OCI-LY1 (cell line): Measurements from ENCODE around the gene GATAD2A.

Experiments
- H2AFZ ChIP-seq: fragments of 200-600 bp; sonication (generic), shearing (Covaris generic); 2 replicates; pipeline ENCODE4 v1.6.0; 2014; ENCODE audit warnings: antibody characterized with exemption, mild to moderate bottlenecking, low read length
- H3F3A ChIP-seq: fragments of 200-600 bp; sonication (generic), shearing (Covaris generic); 2 replicates; pipeline ENCODE4 v1.6.0; 2014; ENCODE audit warnings: mild to moderate bottlenecking, antibody characterized with exemption, low read length, moderate library complexity; ENCODE audit not compliant: insufficient read depth
- H3K27ac ChIP-seq: fragments of 200-600 bp; sonication (generic); 2 replicates; pipeline ENCODE4 v1.5.1; 2014; ENCODE audit warnings: low read length, mixed run types, mild to moderate bottlenecking, low read depth; ENCODE audit not compliant: poor library complexity, severe bottlenecking
- H3K27me3 ChIP-seq: fragments of 200-600 bp; sonication (generic); 2 replicates; pipeline ENCODE4 v1.6.0; 2014; ENCODE audit warnings: antibody characterized with exemption, mild to moderate bottlenecking, low read length, moderate library complexity; ENCODE audit not compliant: insufficient read depth
- H3K36me3 ChIP-seq: fragments of 200-600 bp; sonication (generic); 2 replicates; pipeline ENCODE4 v1.6.1; 2014; ENCODE audit warnings: mild to moderate bottlenecking, antibody characterized with exemption, low read length, moderate library complexity, mixed read lengths; ENCODE audit not compliant: insufficient read depth
- H3K4me1 ChIP-seq: fragments of 200-600 bp; sonication (generic); 2 replicates; pipeline ENCODE4 v1.5.1; 2014; ENCODE audit warnings: mild to moderate bottlenecking, low read length, moderate library complexity; ENCODE audit not compliant: insufficient read depth, severe bottlenecking
- H3K4me2 ChIP-seq: fragments of 200-600 bp; sonication (generic), shearing (Covaris generic); 2 replicates; pipeline ENCODE4 v1.6.1; 2014; ENCODE audit warnings: low read length
- H3K4me3 ChIP-seq: fragments of 200-600 bp; sonication (generic); 2 replicates; pipeline ENCODE4 v1.5.1; 2014; ENCODE audit warnings: low read length, low read depth, mild to moderate bottlenecking, mixed read lengths; ENCODE audit not compliant: poor library complexity, severe bottlenecking
- H3K79me2 ChIP-seq: fragments of 200-600 bp; shearing (Covaris generic); 2 replicates; pipeline ENCODE4 v1.6.1; 2016; ENCODE audit warnings: mixed run types, low read length, mixed read lengths; ENCODE audit not compliant: insufficient read depth
- H3K9ac ChIP-seq: fragments of 200-600 bp; sonication (generic), shearing (Covaris generic); 2 replicates; pipeline ENCODE4 v1.6.1; 2014; ENCODE audit warnings: mild to moderate bottlenecking, low read length, mixed read lengths
- H3K9me2 ChIP-seq: fragments of 200-600 bp; sonication (generic), shearing (Covaris generic); 2 replicates; pipeline ENCODE4 v1.6.1; 2014; ENCODE audit warnings: low read depth, mild to moderate bottlenecking, low read length, mixed read lengths
- H3K9me3 ChIP-seq: fragments of 200-600 bp; shearing (Covaris generic); 2 replicates; pipeline ENCODE4 v1.6.1; 2014; ENCODE audit warnings: low read length, mixed read lengths
- H4K20me1 ChIP-seq: fragments of 200-600 bp; sonication (generic), shearing (Covaris generic); 2 replicates; pipeline ENCODE4 v1.6.0; 2016; ENCODE audit warnings: mild to moderate bottlenecking, low read length; ENCODE audit not compliant: insufficient read depth
- EZH2 ChIP-seq: fragments of 200-600 bp; sonication (generic), shearing (Covaris generic); IDR thresholded peaks from 2 replicates; pipeline ENCODE4 v1.8.0; 2017; ENCODE audit warnings: borderline replicate concordance, mixed run types, mild to moderate bottlenecking, antibody characterized with exemption, low read length, moderate library complexity, mixed read lengths
- TF ChIP-seq, protein P1 (sequence below): fragments of 200-600 bp; sonication (generic), shearing (Covaris generic); IDR thresholded peaks from 2 replicates; pipeline ENCODE4 v1.5.1; 2017; ENCODE audit warnings: mild to moderate bottlenecking, antibody characterized with exemption, low read length, moderate library complexity, mixed read lengths

The GATAD2A gene

DNA sequence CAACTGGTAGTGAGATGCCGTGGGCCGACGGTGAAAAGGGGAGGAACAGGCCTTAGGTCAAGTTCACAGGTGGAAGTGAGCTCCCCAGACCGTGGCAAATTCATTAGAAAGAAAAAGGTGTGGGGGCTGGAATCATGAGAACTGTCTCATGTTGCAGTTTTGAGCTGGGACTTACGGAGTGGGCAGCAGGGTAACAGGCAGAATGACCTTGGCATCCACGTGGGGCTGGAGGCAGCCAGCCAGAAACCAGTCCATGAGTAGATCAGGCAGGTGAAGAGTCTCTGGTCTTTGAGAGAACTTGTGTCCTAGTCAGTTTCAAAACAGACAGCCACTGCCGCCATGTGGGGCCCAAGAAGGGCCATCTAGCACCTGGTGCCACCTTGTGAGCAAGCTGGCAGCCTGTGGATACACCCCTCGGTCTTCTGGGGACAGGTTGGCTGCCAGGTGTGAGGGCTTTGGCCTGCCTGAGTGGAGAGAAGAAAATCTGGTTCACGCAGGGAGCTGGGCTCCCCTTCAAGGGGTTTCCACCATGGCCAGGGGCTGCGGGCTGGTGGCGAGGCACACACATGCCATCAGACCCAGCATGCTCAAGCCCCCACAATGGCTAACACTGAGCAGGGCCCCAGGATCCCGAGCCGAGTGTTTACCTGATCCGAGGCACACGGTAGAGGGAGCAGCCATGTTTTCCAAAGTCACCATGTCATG, 86.0 kb downstream of the GATAD2A start:
- H3K4me3 ChIP-seq, result no peak overlapping the region
- peaks cover 39% of the 10 kb centered on the region for H3K4me1 ChIP-seq
- H3K9me3 ChIP-seq, result no peaks in the 10 kb centered on the region
- H3K4me2 ChIP-seq, result no peak overlapping the region
- H3F3A ChIP-seq, result 0 out of 2 replicates have a peak, but pooled peaks cover 8% of the 10 kb centered on the region
- TF ChIP-seq, protein P1, sequence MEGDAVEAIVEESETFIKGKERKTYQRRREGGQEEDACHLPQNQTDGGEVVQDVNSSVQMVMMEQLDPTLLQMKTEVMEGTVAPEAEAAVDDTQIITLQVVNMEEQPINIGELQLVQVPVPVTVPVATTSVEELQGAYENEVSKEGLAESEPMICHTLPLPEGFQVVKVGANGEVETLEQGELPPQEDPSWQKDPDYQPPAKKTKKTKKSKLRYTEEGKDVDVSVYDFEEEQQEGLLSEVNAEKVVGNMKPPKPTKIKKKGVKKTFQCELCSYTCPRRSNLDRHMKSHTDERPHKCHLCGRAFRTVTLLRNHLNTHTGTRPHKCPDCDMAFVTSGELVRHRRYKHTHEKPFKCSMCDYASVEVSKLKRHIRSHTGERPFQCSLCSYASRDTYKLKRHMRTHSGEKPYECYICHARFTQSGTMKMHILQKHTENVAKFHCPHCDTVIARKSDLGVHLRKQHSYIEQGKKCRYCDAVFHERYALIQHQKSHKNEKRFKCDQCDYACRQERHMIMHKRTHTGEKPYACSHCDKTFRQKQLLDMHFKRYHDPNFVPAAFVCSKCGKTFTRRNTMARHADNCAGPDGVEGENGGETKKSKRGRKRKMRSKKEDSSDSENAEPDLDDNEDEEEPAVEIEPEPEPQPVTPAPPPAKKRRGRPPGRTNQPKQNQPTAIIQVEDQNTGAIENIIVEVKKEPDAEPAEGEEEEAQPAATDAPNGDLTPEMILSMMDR, result no peak
- no peak for TF ChIP-seq EZH2
- H3K79me2 ChIP-seq, result peaks cover 6% of the 10 kb centered on the region; the same call in 1 of the 2 replicates
- H3K27me3 ChIP-seq, result no peaks in the 10 kb centered on the region
- no peak overlapping the region for H3K9ac ChIP-seq
- H4K20me1 ChIP-seq, result no peaks in the 10 kb centered on the region
- H3K27ac ChIP-seq, result no peak overlapping the region
- H3K9me2 ChIP-seq, result no peaks in the 10 kb centered on the region
- peaks cover 57% of the 10 kb centered on the region for H3K36me3 ChIP-seq
- H2AFZ ChIP-seq, result no peak overlapping the region

DNA sequence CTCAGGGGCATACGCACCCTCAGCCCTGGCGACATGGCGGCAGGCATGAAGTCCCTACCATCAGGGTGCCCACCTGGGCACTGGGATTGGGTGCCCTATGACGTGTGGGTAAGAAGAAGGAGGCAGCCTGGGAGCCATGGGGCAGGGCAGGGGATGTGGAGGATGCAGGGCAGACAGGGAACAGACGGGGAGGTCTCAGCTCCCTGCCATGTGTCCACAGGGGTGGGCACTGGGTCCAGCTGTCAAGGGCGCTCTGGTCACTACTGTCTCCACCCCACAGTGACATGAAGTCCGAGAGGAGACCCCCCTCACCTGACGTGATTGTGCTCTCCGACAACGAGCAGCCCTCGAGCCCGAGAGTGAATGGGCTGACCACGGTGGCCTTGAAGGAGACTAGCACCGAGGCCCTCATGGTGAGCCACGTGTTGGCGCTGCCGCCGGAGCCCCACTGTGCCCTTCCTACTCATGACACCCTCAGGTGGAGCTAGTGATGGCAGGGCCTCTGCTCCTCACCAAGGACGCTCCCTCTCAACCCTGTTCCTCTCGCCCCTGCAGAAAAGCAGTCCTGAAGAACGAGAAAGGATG, 86.6 kb downstream of the GATAD2A start:
- H3K4me1 ChIP-seq, result peaks cover 33% of the 10 kb centered on the region
- no peaks in the 10 kb centered on the region for H3K9me3 ChIP-seq
- 0 out of 2 replicates have a peak, but pooled peaks cover 8% of the 10 kb centered on the region for H3F3A ChIP-seq
- H3K4me2 ChIP-seq, result no peak overlapping the region
- H3K4me3 ChIP-seq, result no peak overlapping the region
- TF ChIP-seq, protein P1, result no peak
- no peak for TF ChIP-seq EZH2
- no peaks in the 10 kb centered on the region for H3K27me3 ChIP-seq
- peaks cover 63% of the 10 kb centered on the region for H3K36me3 ChIP-seq
- H4K20me1 ChIP-seq, result no peaks in the 10 kb centered on the region
- peaks cover 6% of the 10 kb centered on the region; the same call in 1 of the 2 replicates for H3K79me2 ChIP-seq
- no peak overlapping the region for H2AFZ ChIP-seq
- no peak overlapping the region for H3K27ac ChIP-seq
- H3K9me2 ChIP-seq, result no peaks in the 10 kb centered on the region
- no peak overlapping the region for H3K9ac ChIP-seq

DNA sequence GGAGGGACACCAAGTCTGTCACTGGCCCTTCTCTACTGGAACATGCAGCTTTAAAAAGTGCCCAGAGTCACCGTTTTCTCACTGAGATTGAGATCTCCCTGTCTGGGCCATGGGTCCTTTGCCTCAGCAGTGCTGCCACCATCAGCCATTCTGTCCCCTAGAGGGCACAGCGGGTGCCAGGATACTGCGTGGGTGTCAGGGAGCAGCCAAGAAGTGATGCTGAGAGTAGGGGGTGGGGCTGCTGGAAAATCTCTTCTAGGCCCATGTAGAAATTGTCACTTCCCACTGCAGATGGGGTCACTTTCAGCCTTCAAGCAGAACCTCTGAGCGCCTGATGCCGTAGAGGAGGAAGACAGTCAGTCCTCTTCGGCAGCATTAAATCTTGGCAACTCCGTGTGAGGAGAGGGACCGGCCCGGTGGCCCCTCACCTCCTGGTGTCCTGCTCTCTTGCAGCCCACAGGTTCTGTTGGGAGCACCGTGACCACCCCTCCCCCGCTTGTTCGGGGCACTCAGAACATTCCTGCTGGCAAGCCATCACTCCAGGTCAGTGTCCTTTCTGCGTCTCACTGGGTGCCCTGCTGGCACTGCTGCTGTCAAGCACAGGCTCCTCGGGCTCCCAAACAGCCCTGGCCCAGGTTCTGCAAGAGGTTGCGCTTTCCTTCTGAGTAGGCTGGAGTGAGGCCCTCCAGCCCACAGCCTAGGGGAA, 88.5 kb downstream of the GATAD2A start:
- Histone ChIP-seq H3K36me3 (peaks cover 82% of the 10 kb centered on the region), H3K9me3 (no peaks in the 10 kb centered on the region), H3K79me2 (peaks cover 6% of the 10 kb centered on the region; the same call in 1 of the 2 replicates), H2AFZ (no peak overlapping the region), H3K27ac (no peak overlapping the region), H3F3A (0 out of 2 replicates have a peak, but pooled peaks cover 8% of the 10 kb centered on the region), H3K4me3 (no peak overlapping the region), H3K9ac (no peak overlapping the region), H4K20me1 (no peaks in the 10 kb centered on the region), H3K4me1 (peaks cover 14% of the 10 kb centered on the region), H3K9me2 (no peaks in the 10 kb centered on the region), H3K27me3 (no peaks in the 10 kb centered on the region), H3K4me2 (no peak overlapping the region)
- no peak for TF ChIP-seq EZH2
- TF ChIP-seq, protein P1, result peak; percentile 7; the same call in 1 of the 2 replicates
